ENCODE measurements around the gene RTP2.

Gene RTP2

GRCh38 chr3:187665764-187666402, 36.5 kb downstream of the RTP2 start:
- TF ChIP-seq EZH2phosphoT487 (IDR thresholded peaks at IDR 0.05; ENCODE audit: low read length) = no peak
- TF ChIP-seq CTCF (IDR thresholded peaks at IDR 0.05; ENCODE audit: low read length) = no peak
- TF ChIP-seq EZH2 (optimal IDR thresholded peaks at IDR 0.05; ENCODE audit: low read depth, low read length) = no peak
- Histone ChIP-seq H3K27me3 (replicated peaks; ENCODE audit: insufficient read depth, low read length) (no peaks in the 10 kb centered on the region), H3K4me2 (ENCODE audit: low read depth, low read length) (no peak overlapping the region), H3K79me2 (ENCODE audit: low read length) (no peaks in the 10 kb centered on the region), H3K4me3 (ENCODE audit: low read length) (no peak overlapping the region), H2AFZ (ENCODE audit: low read length) (no peak overlapping the region), H3K9me2 (replicated peaks; ENCODE audit: insufficient read depth, low read length) (no peaks in the 10 kb centered on the region), H3K36me3 (replicated peaks; ENCODE audit: insufficient read depth, low read length) (no peaks in the 10 kb centered on the region), H3K9ac (ENCODE audit: low read length) (no peak overlapping the region), H3F3A (ENCODE audit: insufficient read depth, low read length) (no peaks in the 10 kb centered on the region), H3K9me3 (replicated peaks; ENCODE audit: insufficient read depth, low read length) (no peaks in the 10 kb centered on the region), H3K4me1 (ENCODE audit: low read length) (peaks cover 7% of the 10 kb centered on the region), H3K27ac (ENCODE audit: low read length) (no peak overlapping the region), H4K20me1 (ENCODE audit: insufficient read depth, low read length) (no peaks in the 10 kb centered on the region)
- DNase-seq = no peak

- Histone ChIP-seq H3K4me1 (ENCODE audit: low read length) (peaks cover 7% of the 10 kb centered on the region), H3K9me3 (replicated peaks; ENCODE audit: insufficient read depth, low read length) (no peaks in the 10 kb centered on the region), H3K36me3 (replicated peaks; ENCODE audit: insufficient read depth, low read length) (no peaks in the 10 kb centered on the region), H2AFZ (ENCODE audit: low read length) (no peak overlapping the region), H3F3A (ENCODE audit: insufficient read depth, low read length) (no peaks in the 10 kb centered on the region), H3K4me3 (ENCODE audit: low read length) (no peak overlapping the region), H3K9ac (ENCODE audit: low read length) (no peak overlapping the region), H3K4me2 (ENCODE audit: low read depth, low read length) (no peak overlapping the region), H3K9me2 (replicated peaks; ENCODE audit: insufficient read depth, low read length) (no peaks in the 10 kb centered on the region), H3K27me3 (replicated peaks; ENCODE audit: insufficient read depth, low read length) (no peaks in the 10 kb centered on the region), H3K79me2 (ENCODE audit: low read length) (no peaks in the 10 kb centered on the region), H3K27ac (ENCODE audit: low read length) (no peak overlapping the region), H4K20me1 (ENCODE audit: insufficient read depth, low read length) (no peaks in the 10 kb centered on the region)
- no peak for DNase-seq
- TF ChIP-seq EZH2 (optimal IDR thresholded peaks at IDR 0.05; ENCODE audit: low read depth, low read length) (no peak), EZH2phosphoT487 (IDR thresholded peaks at IDR 0.05; ENCODE audit: low read length) (no peak), CTCF (IDR thresholded peaks at IDR 0.05; ENCODE audit: low read length) (no peak)
Measured at GRCh38 chr3:187665010-187665409, 37.3 kb downstream of the RTP2 start.

- Histone ChIP-seq H3K4me2 (ENCODE audit: low read depth, low read length) (peak overlapping the region; percentile 10), H3K9me3 (replicated peaks; ENCODE audit: insufficient read depth, low read length) (no peaks in the 10 kb centered on the region), H3K27ac (ENCODE audit: low read length) (no peak overlapping the region), H3K4me1 (ENCODE audit: low read length) (peaks cover 7% of the 10 kb centered on the region), H3F3A (ENCODE audit: insufficient read depth, low read length) (no peaks in the 10 kb centered on the region), H3K4me3 (ENCODE audit: low read length) (no peak overlapping the region), H3K9me2 (replicated peaks; ENCODE audit: insufficient read depth, low read length) (no peaks in the 10 kb centered on the region), H3K27me3 (replicated peaks; ENCODE audit: insufficient read depth, low read length) (no peaks in the 10 kb centered on the region), H3K9ac (ENCODE audit: low read length) (no peak overlapping the region), H2AFZ (ENCODE audit: low read length) (0 out of 2 replicates have a peak overlapping the region, but pooled peaks have one; percentile 1), H3K79me2 (ENCODE audit: low read length) (no peaks in the 10 kb centered on the region), H4K20me1 (ENCODE audit: insufficient read depth, low read length) (no peaks in the 10 kb centered on the region), H3K36me3 (replicated peaks; ENCODE audit: insufficient read depth, low read length) (no peaks in the 10 kb centered on the region)
- no peak for DNase-seq
- no peak for TF ChIP-seq EZH2 (optimal IDR thresholded peaks at IDR 0.05; ENCODE audit: low read depth, low read length)
- TF ChIP-seq EZH2phosphoT487 (IDR thresholded peaks at IDR 0.05; ENCODE audit: low read length) = no peak
- no peak for TF ChIP-seq CTCF (IDR thresholded peaks at IDR 0.05; ENCODE audit: low read length)
Measured at GRCh38 chr3:187662848-187663409, 39.4 kb downstream of the RTP2 start.

Data from MM.1S (cell line).